ENCODE measurements around the gene CNPY1. TPM values are rescaled to one million over a fixed set of nuclear protein-coding genes. Genes with fewer than 3 reads are reported as not detected.

The CNPY1 gene
- polyA plus RNA-seq, 1 donor from 2014 or later = 0.36 TPM

- Histone ChIP-seq H3K9me2 (ENCODE audit: insufficient read depth, low read length) (no peaks in the 10 kb centered on the region), H3K79me2 (replicated peaks; ENCODE audit: insufficient read depth, low read length) (no peaks in the 10 kb centered on the region), H3K9ac (ENCODE audit: low read length) (no peak overlapping the region), H3K36me3 (ENCODE audit: insufficient read depth, low read length) (no peaks in the 10 kb centered on the region), H4K20me1 (ENCODE audit: insufficient read depth) (no peaks in the 10 kb centered on the region), H2AFZ (ENCODE audit: low read depth, low read length) (no peak overlapping the region), H3K4me2 (ENCODE audit: low read length) (no peak overlapping the region), H3K27me3 (ENCODE audit: insufficient read depth, low read depth, low read length) (no peaks in the 10 kb centered on the region), H3K4me3 (ENCODE audit: low read length) (no peak overlapping the region), H3K9me3 (ENCODE audit: low read length) (no peaks in the 10 kb centered on the region), H3K27ac (ENCODE audit: low read length) (no peak overlapping the region), H3F3A (ENCODE audit: insufficient read depth, low read length, poor library complexity, severe bottlenecking) (no peaks in the 10 kb centered on the region)
- TF ChIP-seq EZH2 (IDR thresholded peaks at IDR 0.05; ENCODE audit: borderline replicate concordance, insufficient read depth, low read length, poor library complexity, severe bottlenecking) (no peak), EP300 (conservative IDR thresholded peaks at IDR 0.05; ENCODE audit: poor library complexity, severe bottlenecking) (no peak), CTCF (IDR thresholded peaks at IDR 0.05; ENCODE audit: poor library complexity, severe bottlenecking) (no peak), RAD21 (conservative IDR thresholded peaks at IDR 0.05) (no peak)
Observed at GRCh38 chr7:155568333-155568660, 21.9 kb upstream of the CNPY1 start.

- Histone ChIP-seq H3K9me3 (ENCODE audit: low read length) (no peaks in the 10 kb centered on the region), H3K79me2 (replicated peaks; ENCODE audit: insufficient read depth, low read length) (no peaks in the 10 kb centered on the region), H4K20me1 (ENCODE audit: insufficient read depth) (no peaks in the 10 kb centered on the region), H3F3A (ENCODE audit: insufficient read depth, low read length, poor library complexity, severe bottlenecking) (no peaks in the 10 kb centered on the region), H2AFZ (ENCODE audit: low read depth, low read length) (no peak overlapping the region), H3K9me2 (ENCODE audit: insufficient read depth, low read length) (no peaks in the 10 kb centered on the region), H3K27me3 (ENCODE audit: insufficient read depth, low read depth, low read length) (no peaks in the 10 kb centered on the region), H3K27ac (ENCODE audit: low read length) (no peak overlapping the region), H3K4me2 (ENCODE audit: low read length) (no peak overlapping the region), H3K9ac (ENCODE audit: low read length) (no peak overlapping the region), H3K4me3 (ENCODE audit: low read length) (no peak overlapping the region), H3K36me3 (ENCODE audit: insufficient read depth, low read length) (no peaks in the 10 kb centered on the region)
- TF ChIP-seq CTCF (IDR thresholded peaks at IDR 0.05; ENCODE audit: poor library complexity, severe bottlenecking) = no peak
- TF ChIP-seq EZH2 (IDR thresholded peaks at IDR 0.05; ENCODE audit: borderline replicate concordance, insufficient read depth, low read length, poor library complexity, severe bottlenecking) = no peak
- TF ChIP-seq EP300 (conservative IDR thresholded peaks at IDR 0.05; ENCODE audit: poor library complexity, severe bottlenecking) = no peak
- no peak for TF ChIP-seq TAF1 (IDR thresholded peaks at IDR 0.05; ENCODE audit: low read depth)
- no peak for TF ChIP-seq POLR2AphosphoS5 (IDR thresholded peaks at IDR 0.05)
- no peak for TF ChIP-seq RAD21 (conservative IDR thresholded peaks at IDR 0.05)
- TF ChIP-seq, protein P1, sequence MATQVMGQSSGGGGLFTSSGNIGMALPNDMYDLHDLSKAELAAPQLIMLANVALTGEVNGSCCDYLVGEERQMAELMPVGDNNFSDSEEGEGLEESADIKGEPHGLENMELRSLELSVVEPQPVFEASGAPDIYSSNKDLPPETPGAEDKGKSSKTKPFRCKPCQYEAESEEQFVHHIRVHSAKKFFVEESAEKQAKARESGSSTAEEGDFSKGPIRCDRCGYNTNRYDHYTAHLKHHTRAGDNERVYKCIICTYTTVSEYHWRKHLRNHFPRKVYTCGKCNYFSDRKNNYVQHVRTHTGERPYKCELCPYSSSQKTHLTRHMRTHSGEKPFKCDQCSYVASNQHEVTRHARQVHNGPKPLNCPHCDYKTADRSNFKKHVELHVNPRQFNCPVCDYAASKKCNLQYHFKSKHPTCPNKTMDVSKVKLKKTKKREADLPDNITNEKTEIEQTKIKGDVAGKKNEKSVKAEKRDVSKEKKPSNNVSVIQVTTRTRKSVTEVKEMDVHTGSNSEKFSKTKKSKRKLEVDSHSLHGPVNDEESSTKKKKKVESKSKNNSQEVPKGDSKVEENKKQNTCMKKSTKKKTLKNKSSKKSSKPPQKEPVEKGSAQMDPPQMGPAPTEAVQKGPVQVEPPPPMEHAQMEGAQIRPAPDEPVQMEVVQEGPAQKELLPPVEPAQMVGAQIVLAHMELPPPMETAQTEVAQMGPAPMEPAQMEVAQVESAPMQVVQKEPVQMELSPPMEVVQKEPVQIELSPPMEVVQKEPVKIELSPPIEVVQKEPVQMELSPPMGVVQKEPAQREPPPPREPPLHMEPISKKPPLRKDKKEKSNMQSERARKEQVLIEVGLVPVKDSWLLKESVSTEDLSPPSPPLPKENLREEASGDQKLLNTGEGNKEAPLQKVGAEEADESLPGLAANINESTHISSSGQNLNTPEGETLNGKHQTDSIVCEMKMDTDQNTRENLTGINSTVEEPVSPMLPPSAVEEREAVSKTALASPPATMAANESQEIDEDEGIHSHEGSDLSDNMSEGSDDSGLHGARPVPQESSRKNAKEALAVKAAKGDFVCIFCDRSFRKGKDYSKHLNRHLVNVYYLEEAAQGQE (IDR thresholded peaks at IDR 0.05; ENCODE audit: borderline replicate concordance) = no peak
Observed at GRCh38 chr7:155567646-155568332, 21.4 kb upstream of the CNPY1 start.
